Motor neuron (in vitro differentiated cells): ENCODE results near the gene C15orf61. TPM values are rescaled to one million over a fixed set of nuclear protein-coding genes. Genes with fewer than 3 reads are reported as not detected.

Experiments
- total RNA-seq, 8 experiments: library from RNA; unstranded; fragments of 300-600 nt; gene quantifications; 2 replicates each; pipeline versions ENCODE4 v1.2.3 to v1.2.4, GENCODE V29; 2022

Gene C15orf61
- total RNA-seq, 8 experiments from 2014 or later = 1.9 to 4.9 (median 3.8) TPM

Other genes with a start within 250 kb of the C15orf61 start
- 10 to 100 TPM in 4 of 8 experiments, 1 to 10 TPM in 4; 5.3 to 22.6 (median 10.6) TPM for gene MAP2K5, start 21.6 kb downstream of the C15orf61 start, total RNA-seq